ENCODE results near the gene SERF2. TPM values are rescaled to one million over a fixed set of nuclear protein-coding genes. Genes with fewer than 3 reads are reported as not detected.

The SERF2 gene
- polyA plus RNA-seq (2013, experiment 1 of 2; ENCODE audit: insufficient read length) = 1,084 TPM
- 1,098 TPM for polyA plus RNA-seq (2013, experiment 2 of 2; ENCODE audit: insufficient read length)

GRCh38 chr15:43791993-43792760 lies at the start of gene SERF2:
SERF2 (plus strand) TSS chr15:43792320; CDS start chr15:43792377, 57 bp downstream.
- peak; percentile 100 for DNase-seq

- peak; percentile 91 for DNase-seq
Measured at GRCh38 chr15:43746245-43746902, 45.7 kb upstream of the SERF2 start, which contains the start of gene PDIA3. PDIA3 (plus strand) TSS chr15:43746438; CDS start chr15:43746540, 102 bp downstream.

- DNase-seq = peak; percentile 44
Measured at GRCh38 chr15:43746903-43747309, 45.2 kb upstream of the SERF2 start.

GRCh38 chr15:43748376-43748775 lies 43.7 kb upstream of the SERF2 start:
- peak; percentile 30 for DNase-seq

- no peak for DNase-seq
Measured at GRCh38 chr15:43749690-43750345, 42.3 kb upstream of the SERF2 start.

- no peak for DNase-seq
Measured at GRCh38 chr15:43751885-43752284, 40.2 kb upstream of the SERF2 start.

- peak; percentile 67 for DNase-seq
Measured at GRCh38 chr15:43762824-43763223, 29.3 kb upstream of the SERF2 start.

GRCh38 chr15:43763819-43764446 lies 28.2 kb upstream of the SERF2 start:
- DNase-seq = no peak

- peak; percentile 58 for DNase-seq
Measured at GRCh38 chr15:43769584-43770228, 22.4 kb upstream of the SERF2 start.

GRCh38 chr15:43771816-43772215 lies 20.3 kb upstream of the SERF2 start:
- DNase-seq = no peak

GRCh38 chr15:43772624-43773023 lies 19.5 kb upstream of the SERF2 start:
- DNase-seq = no peak

- no peak for DNase-seq
Measured at GRCh38 chr15:43774062-43774461, 18.1 kb upstream of the SERF2 start.

- DNase-seq = peak; percentile 42
Measured at GRCh38 chr15:43775411-43775965, 16.6 kb upstream of the SERF2 start.

- no peak for DNase-seq
Measured at GRCh38 chr15:43776101-43776717, 15.9 kb upstream of the SERF2 start.

GRCh38 chr15:43776718-43777266 lies 15.3 kb upstream of the SERF2 start, which contains the start of gene ELL3:
ELL3 (minus strand) TSS chr15:43776966; CDS start chr15:43776901, 65 bp downstream.
- DNase-seq = peak; percentile 55

- DNase-seq = peak; percentile 64
Measured at GRCh38 chr15:43777267-43777914, 14.7 kb upstream of the SERF2 start.

- no peak for DNase-seq
Measured at GRCh38 chr15:43779016-43779415, 13.1 kb upstream of the SERF2 start.

- DNase-seq = no peak
Measured at GRCh38 chr15:43789409-43789808, 2.7 kb upstream of the SERF2 start.

- DNase-seq = no peak
Measured at GRCh38 chr15:43792761-43793476, 799 bp downstream of the SERF2 start.

GRCh38 chr15:43793647-43794046 lies 1.5 kb downstream of the SERF2 start:
- no peak for DNase-seq
